RCC 7860 (cell line): ENCODE measurements around the gene SENP1.

Experiments
- DNase-seq: peaks from one replicate; pipeline ENCODE4 v3.0.0-alpha.2; 2015; ENCODE audit warnings: low spot score
- FAIRE-seq: peaks from 2 replicates; lab custom pipeline; 2012; peaks lifted over from hg19 to GRCh38; lab: Jason Lieb, UNC

Gene SENP1

GRCh38 chr12:48022180-48022521 is 83.7 kb downstream of the SENP1 start:
- FAIRE-seq = no peak

GRCh38 chr12:48021485-48022179 is 84.2 kb downstream of the SENP1 start:
- FAIRE-seq (no peak), DNase-seq (no peak)

More at GRCh38 chr12:48022180-48022521, 83.7 kb downstream of the SENP1 start:
- DNase-seq = no peak

GRCh38 chr12:48019639-48020265 is 86.1 kb downstream of the SENP1 start:
- FAIRE-seq (no peak), DNase-seq (no peak)

GRCh38 chr12:48018618-48018995 is 87.3 kb downstream of the SENP1 start:
- DNase-seq = no peak
- FAIRE-seq = no peak

- FAIRE-seq = no peak
Measured at GRCh38 chr12:48017921-48018617, 87.8 kb downstream of the SENP1 start.

GRCh38 chr12:48017496-48017895 is 88.4 kb downstream of the SENP1 start:
- no peak for FAIRE-seq
- no peak for DNase-seq

More at GRCh38 chr12:48017921-48018617, 87.8 kb downstream of the SENP1 start:
- DNase-seq = no peak

- FAIRE-seq (no peak), DNase-seq (no peak)
Measured at GRCh38 chr12:48016373-48017020, 89.4 kb downstream of the SENP1 start.

- DNase-seq (no peak), FAIRE-seq (no peak)
Measured at GRCh38 chr12:48015954-48016353, 89.9 kb downstream of the SENP1 start.

GRCh38 chr12:48015129-48015528 is 90.8 kb downstream of the SENP1 start:
- DNase-seq = no peak
- no peak for FAIRE-seq

GRCh38 chr12:48013287-48013686 is 92.6 kb downstream of the SENP1 start:
- FAIRE-seq = no peak
- no peak for DNase-seq

GRCh38 chr12:48012070-48012469 is 93.8 kb downstream of the SENP1 start:
- FAIRE-seq (no peak), DNase-seq (no peak)

GRCh38 chr12:48010366-48010970 is 95.4 kb downstream of the SENP1 start:
- FAIRE-seq (no peak), DNase-seq (no peak)

- FAIRE-seq (no peak), DNase-seq (no peak)
Measured at GRCh38 chr12:48009471-48009870, 96.4 kb downstream of the SENP1 start.

- DNase-seq = no peak
- FAIRE-seq = no peak
Measured at GRCh38 chr12:48008950-48009349, 96.9 kb downstream of the SENP1 start.

GRCh38 chr12:48008349-48008748 is 97.5 kb downstream of the SENP1 start:
- DNase-seq = no peak

GRCh38 chr12:48007206-48007605 is 98.7 kb downstream of the SENP1 start:
- FAIRE-seq (no peak), DNase-seq (no peak)

More at GRCh38 chr12:48008349-48008748, 97.5 kb downstream of the SENP1 start:
- no peak for FAIRE-seq

GRCh38 chr12:48005750-48006021 is 100.2 kb downstream of the SENP1 start:
- FAIRE-seq = no peak
- no peak for DNase-seq

GRCh38 chr12:48005001-48005749 is 100.7 kb downstream of the SENP1 start:
- FAIRE-seq (no peak), DNase-seq (no peak)

- DNase-seq (no peak), FAIRE-seq (no peak)
Measured at GRCh38 chr12:48004053-48004941, 101.6 kb downstream of the SENP1 start, which contains the start of gene COL2A1. Gene COL2A1, minus strand, starts transcription at chr12:48004476. Its CDS starts 155 bp downstream, at chr12:48004321.
